ENCODE data around the gene PRDM16.

DNA sequence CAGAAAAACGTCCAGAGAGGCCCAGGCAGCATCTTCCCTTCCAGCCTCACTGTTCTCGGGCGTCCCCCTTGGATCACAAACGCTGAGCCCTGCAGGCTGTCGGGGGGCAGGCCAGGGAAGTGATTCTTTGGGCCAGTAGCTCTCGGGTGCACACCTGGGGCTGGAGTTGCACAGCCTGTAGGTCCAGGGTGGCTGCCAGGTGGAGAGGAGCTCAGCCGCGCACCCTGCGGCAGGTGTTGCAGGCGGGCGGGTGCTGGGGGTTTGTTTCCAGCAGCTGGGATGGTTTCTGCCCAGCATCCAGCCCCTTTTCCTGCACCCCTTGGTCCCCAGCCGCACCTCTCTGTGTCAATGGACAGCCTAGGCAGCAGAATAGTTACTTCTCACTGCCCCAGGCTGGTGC lies 15.7 kb downstream of the PRDM16 start:
- TF ChIP-seq, protein P1, sequence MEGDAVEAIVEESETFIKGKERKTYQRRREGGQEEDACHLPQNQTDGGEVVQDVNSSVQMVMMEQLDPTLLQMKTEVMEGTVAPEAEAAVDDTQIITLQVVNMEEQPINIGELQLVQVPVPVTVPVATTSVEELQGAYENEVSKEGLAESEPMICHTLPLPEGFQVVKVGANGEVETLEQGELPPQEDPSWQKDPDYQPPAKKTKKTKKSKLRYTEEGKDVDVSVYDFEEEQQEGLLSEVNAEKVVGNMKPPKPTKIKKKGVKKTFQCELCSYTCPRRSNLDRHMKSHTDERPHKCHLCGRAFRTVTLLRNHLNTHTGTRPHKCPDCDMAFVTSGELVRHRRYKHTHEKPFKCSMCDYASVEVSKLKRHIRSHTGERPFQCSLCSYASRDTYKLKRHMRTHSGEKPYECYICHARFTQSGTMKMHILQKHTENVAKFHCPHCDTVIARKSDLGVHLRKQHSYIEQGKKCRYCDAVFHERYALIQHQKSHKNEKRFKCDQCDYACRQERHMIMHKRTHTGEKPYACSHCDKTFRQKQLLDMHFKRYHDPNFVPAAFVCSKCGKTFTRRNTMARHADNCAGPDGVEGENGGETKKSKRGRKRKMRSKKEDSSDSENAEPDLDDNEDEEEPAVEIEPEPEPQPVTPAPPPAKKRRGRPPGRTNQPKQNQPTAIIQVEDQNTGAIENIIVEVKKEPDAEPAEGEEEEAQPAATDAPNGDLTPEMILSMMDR (IDR thresholded peaks at IDR 0.05) = no peak
- TF ChIP-seq, protein P2, sequence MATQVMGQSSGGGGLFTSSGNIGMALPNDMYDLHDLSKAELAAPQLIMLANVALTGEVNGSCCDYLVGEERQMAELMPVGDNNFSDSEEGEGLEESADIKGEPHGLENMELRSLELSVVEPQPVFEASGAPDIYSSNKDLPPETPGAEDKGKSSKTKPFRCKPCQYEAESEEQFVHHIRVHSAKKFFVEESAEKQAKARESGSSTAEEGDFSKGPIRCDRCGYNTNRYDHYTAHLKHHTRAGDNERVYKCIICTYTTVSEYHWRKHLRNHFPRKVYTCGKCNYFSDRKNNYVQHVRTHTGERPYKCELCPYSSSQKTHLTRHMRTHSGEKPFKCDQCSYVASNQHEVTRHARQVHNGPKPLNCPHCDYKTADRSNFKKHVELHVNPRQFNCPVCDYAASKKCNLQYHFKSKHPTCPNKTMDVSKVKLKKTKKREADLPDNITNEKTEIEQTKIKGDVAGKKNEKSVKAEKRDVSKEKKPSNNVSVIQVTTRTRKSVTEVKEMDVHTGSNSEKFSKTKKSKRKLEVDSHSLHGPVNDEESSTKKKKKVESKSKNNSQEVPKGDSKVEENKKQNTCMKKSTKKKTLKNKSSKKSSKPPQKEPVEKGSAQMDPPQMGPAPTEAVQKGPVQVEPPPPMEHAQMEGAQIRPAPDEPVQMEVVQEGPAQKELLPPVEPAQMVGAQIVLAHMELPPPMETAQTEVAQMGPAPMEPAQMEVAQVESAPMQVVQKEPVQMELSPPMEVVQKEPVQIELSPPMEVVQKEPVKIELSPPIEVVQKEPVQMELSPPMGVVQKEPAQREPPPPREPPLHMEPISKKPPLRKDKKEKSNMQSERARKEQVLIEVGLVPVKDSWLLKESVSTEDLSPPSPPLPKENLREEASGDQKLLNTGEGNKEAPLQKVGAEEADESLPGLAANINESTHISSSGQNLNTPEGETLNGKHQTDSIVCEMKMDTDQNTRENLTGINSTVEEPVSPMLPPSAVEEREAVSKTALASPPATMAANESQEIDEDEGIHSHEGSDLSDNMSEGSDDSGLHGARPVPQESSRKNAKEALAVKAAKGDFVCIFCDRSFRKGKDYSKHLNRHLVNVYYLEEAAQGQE (IDR thresholded peaks at IDR 0.05; ENCODE audit: insufficient read depth in 1 of 2, low read depth in 2 of 2, low read length in 1 of 2) = no peak
